NOMO-1 treated with dmso at 0.1 percent for 144 hours (cell line): ENCODE results near the gene ZNF641.

ENCODE experiments used
- DNase-seq: peaks from one replicate; lab custom pipeline; 2025; ENCODE audit not compliant: unreplicated experiment; lab: John Stamatoyannopoulos, UW

ZNF641 gene

DNA sequence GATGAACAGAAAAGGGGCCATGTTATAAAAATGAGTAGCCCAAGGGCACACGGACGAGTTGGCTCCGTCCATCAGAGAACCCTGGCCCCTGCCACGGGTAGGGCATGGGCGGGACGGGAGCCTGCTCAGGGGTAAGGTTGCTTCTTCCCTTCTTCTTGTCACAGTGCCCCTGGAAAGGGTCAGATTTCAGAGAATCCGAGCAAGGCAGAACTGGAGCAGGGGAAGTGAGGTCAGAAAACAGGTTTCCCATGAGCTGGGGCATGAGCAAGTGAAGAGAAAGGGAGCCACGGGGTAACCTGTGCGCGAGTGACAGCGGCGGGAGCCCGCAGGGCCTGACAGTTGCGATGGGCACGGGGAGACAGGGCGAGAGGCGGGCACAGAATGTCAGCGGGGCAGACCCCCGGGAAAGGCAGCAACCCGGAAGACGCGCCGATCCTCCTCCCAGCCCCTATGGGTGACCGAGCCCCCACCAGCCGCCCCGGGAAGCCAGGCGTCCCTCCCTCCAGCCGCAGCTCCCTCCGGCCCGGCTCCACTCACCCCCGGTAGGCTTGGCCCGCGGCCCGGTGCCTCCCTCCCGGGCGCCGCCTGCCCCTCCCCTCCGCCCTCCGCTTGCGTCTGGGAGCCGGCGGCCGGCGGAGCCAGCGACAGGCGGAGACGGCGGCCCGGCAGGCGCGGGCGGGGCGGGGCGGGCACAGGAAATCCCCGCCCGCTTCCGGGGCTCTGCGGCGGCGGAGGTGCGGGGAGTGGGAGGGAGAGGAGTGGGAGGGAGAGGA, at the start of gene ZNF641:
TSS of gene ZNF641 (minus strand) at position 671 of the 773 bp plus-strand sequence. CDS start 2,829 bp downstream, outside the sequence.
- DNase-seq = peak; percentile 36

DNA sequence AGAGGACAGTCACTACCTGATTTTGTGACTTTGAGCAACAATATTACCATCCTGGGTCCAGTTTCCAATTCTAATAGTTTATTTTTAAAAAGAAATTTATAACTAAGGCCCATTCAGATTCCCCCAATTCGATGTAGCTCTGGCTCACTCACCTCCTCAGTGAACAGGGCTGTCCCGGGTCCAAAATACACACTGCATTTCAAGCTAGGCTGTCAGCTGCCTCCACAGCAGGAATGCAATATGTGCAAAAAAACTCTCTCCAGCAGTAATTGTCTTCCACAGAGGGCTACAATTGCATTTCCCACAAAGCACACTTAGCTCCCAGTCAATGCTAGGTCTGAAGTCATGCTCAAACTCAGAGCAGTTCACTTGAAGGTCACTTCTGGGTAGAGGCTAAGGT, 39.3 kb upstream of the ZNF641 start:
- DNase-seq = no peak

DNA sequence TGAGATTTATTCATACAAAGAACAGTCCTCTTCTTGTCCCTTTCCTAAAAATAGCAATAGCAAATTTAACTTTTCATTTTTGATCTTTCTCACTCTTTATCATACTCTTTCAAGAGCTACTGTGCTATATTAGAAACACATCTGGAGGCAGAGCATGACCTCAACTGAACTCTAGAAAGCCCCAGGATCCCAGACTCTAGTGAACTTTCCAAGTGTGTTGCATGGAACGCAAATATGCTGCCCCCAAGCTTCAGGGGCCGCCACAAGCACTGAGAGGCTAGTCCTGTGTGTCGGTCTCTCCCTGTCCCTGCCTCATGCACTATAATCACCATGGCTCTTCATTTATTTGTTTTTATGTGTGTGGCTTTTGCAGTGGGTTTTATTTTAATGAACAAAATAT, 38.7 kb upstream of the ZNF641 start:
- no peak for DNase-seq

DNA sequence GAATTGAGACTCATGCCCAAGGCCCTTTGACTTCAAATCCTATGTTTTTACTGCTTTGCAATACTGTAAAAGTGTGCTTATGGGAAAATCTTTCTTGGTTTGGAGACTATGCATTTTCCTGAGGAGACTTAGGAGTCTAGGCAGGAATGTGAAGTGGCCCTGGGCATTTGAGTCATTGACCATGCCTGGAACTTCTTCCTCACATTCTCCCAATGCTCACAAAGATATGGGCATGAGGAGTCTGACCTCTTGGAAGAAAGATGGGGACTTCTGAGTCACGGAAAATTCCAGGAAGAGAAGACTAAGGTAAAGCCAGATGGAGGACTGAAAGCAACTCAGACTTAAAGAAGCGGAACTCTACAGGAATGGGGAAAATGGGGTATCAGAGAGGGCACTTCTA, 38.2 kb upstream of the ZNF641 start:
- DNase-seq = no peak

DNA sequence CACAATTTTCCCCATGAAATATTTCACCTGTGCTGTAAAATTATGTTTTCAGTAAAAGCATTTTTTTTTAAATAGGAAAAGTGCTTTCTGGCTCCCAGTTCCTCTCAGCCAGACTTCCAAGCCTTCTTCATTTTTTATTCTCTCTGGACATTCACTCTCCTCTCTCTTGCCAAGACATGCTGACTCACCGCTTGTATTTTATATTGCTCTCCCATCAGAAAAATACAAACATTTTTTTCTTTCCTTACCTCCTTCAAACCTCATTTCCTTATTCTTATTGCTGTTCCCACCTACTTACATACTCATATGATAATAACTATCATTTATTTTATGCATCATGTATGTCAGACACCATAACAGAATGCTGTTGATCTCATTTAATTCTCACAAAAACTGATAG, 37.7 kb upstream of the ZNF641 start:
- DNase-seq = no peak

DNA sequence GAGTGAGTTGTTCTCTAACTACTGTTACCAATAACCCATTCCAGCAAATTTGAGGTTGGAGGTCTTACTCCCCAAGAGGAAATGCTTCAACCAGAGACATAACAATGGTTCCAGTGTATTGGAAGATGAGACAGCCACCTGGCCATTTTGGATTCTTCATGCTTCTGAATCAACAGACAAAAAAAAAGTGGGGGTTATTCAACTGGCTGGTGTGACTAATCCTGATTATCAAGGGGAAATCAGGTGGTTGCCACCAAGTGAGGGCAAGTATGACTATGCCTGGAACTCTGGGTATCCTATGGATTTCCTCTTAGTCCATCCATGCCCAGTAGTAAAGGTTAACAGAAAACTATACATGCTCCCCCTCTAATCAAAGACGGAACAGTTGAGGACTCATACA, 29.9 kb upstream of the ZNF641 start:
- no peak for DNase-seq

DNA sequence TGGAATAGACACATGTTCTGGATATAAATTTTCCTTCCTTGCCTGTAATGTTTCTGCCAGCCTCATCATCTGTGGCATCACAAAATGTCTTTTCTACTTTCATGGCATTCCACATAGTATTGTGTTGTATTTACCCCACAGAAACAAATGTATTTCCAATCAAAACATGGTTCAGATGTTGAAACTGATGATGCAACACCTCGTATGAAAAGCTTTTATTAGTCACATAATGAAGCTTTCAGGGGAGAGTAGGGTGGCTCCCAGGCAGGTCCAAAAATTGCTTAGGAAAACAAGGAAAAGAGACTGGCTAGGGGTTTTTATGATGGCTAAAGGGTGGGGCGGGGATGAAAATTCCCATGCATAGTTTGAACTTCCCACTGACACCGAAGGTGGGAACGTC, 29.1 kb upstream of the ZNF641 start:
- no peak for DNase-seq

- no peak for DNase-seq
Observed at GRCh38 chr12:48377646-48378045, 26.9 kb upstream of the ZNF641 start.

DNA sequence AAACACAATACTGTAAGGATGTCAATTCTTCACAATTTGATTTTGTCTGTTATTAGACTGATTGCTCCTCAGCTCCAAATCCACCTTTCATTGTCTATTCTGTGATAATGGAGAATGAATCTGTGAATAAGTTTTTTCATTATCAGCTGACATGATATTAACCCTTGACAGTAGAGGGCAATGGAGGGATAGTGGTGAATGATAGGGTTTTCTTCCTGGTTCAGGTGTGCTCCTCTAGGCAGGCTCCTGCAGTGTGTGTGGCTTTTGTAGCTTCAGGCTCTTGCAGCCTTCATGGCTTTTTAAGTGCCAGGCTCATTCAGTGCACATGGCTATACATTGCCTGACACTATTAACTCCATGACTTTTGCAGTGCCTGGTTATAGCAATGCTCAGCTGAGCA, 23.4 kb upstream of the ZNF641 start:
- DNase-seq = no peak

GRCh38 chr12:48366131-48366530, 15.4 kb upstream of the ZNF641 start:
- no peak for DNase-seq

- no peak for DNase-seq
Observed at GRCh38 chr12:48361664-48362339, 11.1 kb upstream of the ZNF641 start.

- DNase-seq = no peak
Observed at GRCh38 chr12:48358937-48359513, 8.3 kb upstream of the ZNF641 start.

- no peak for DNase-seq
Observed at GRCh38 chr12:48356041-48356768, 5.5 kb upstream of the ZNF641 start.

GRCh38 chr12:48352157-48352760, 1.5 kb upstream of the ZNF641 start:
- DNase-seq = no peak

DNA sequence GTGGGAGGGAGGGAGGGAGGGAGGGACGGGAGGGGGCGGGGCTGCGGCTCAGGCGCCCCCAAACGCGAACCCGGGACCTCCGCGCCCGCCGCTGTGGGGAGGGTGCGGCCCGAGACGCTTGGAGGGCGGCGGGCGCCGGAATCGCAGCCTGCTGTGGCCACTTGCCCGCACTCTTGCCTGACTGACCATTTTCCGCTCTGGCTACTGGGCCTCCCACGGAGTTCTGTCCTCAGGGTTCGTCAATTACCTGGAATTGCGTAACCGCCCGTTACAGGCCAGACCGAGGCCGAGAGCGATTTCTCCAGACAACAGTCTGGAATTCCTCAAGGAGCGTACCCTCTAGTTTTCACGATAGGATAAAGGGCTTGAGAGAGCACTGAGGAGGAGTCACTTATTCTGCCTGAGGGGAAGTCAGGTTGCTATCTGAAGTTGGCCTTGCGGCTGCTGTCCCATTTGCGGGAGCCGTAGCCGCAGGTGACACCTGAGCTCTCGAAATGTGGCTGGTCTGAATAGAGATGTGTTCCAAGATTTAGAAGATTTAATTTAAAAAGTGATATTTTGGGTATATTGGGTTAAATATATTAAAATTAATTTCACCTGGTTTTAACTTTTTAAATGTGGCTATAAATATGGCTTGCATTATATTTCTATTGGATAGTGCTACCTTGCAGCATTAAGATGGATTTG, 446 bp upstream of the ZNF641 start:
- DNase-seq = peak; percentile 44

DNA sequence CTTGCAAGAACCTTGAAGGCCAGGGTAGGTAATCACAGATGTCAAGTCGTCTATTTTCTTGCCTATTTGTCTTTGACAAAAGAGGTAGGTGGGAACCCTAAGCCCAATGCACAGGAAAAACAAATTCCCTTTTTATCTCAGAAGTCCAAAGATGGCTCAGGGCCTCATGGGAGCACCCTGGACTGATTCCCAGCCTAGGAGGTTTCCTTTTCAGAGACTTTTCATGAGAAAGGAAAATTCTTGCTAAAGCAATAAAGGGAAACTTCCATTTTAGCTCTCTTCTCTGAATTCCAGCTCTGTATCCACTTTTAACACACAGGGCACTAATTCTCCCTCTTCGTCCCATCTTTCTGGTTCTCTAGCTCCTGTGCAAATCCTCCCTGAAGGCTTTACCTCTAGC, 1.2 kb downstream of the ZNF641 start:
- DNase-seq = no peak

DNA sequence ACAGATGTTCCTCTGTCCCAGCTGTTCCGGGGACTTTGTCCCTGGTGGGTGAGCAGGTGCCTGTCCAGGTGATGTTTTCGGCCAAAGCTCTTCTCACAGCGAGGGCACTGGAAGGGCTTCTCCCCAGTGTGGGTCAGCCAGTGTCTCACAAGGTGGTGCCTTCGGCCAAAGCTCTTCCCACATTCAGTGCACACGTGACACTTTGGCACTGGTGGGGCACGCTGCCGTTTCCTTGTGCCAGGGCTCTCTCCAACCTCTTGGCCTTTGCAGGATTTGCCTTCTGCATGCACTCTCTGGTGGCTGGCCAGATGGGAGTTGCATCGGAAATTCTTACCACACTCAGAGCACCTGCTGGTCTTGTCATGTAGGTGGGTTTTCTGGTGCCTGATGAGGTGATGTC, 7.7 kb downstream of the ZNF641 start:
- no peak for DNase-seq

GRCh38 chr12:48340943-48341342, 9.8 kb downstream of the ZNF641 start:
- DNase-seq = peak; percentile 11

DNA sequence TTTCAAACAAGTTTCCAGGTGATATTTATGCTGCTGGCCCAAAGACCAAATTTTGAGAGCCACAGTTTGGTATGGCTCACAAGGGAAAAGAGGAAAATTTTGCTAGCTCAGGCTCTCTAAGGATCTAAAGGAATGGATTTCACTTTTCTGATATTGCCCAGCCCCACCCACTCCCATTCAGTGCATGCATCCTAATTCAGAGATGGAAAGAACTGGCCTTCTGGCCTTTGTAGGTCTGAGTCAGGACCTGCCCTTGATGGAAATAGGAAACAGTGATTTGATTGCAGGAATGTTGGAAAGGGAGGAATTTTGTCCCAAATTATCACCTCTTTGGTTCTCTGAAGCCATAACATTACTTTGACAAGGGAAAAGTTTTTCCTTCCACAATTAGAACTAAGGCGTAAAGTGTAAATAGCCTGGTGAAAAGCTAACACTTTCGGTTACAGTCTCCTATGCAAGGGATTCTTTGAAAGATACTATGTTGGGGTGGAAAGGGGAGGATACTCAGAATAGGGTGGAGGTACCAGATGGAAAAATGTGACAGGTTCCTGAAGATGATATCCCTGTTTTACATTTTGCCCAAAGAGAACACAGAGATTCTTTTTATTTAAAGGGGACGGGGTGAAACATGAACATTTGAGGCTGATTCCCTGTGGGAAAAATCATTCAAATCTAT, 11.1 kb downstream of the ZNF641 start:
- no peak for DNase-seq

GRCh38 chr12:48336564-48336963, 14.2 kb downstream of the ZNF641 start:
- DNase-seq = no peak
